Keratinocyte (primary cell): ENCODE results near the gene TSPAN18.

Experiments
- EZH2 ChIP-seq: IDR thresholded peaks from one replicate; pipeline ENCODE4 v1.6.1; 2012; ENCODE audit warnings: inconsistent platforms, mild to moderate bottlenecking, low read length, moderate library complexity
- TF ChIP-seq, protein P1 (sequence below), 3 experiments: IDR thresholded peaks in 1 of 3; conservative IDR thresholded peaks in 1 of 3; optimal IDR thresholded peaks in 1 of 3; 2 replicates in 2 of 3; 3 replicates in 1 of 3; pipeline versions ENCODE3 to v1.5.1; 2011; ENCODE audit warnings: low read length in 3 of 3, mild to moderate bottlenecking in 3 of 3, moderate library complexity in 2 of 3, control low read depth in 1 of 3, inconsistent platforms in 1 of 3; ENCODE audit not compliant: insufficient read depth in 2 of 3; ENCODE audit errors: extremely low read depth in 1 of 3

GRCh38 chr11:44730775-44731174 lies 4.0 kb downstream of the TSPAN18 start:
- TF ChIP-seq, protein P1, sequence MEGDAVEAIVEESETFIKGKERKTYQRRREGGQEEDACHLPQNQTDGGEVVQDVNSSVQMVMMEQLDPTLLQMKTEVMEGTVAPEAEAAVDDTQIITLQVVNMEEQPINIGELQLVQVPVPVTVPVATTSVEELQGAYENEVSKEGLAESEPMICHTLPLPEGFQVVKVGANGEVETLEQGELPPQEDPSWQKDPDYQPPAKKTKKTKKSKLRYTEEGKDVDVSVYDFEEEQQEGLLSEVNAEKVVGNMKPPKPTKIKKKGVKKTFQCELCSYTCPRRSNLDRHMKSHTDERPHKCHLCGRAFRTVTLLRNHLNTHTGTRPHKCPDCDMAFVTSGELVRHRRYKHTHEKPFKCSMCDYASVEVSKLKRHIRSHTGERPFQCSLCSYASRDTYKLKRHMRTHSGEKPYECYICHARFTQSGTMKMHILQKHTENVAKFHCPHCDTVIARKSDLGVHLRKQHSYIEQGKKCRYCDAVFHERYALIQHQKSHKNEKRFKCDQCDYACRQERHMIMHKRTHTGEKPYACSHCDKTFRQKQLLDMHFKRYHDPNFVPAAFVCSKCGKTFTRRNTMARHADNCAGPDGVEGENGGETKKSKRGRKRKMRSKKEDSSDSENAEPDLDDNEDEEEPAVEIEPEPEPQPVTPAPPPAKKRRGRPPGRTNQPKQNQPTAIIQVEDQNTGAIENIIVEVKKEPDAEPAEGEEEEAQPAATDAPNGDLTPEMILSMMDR (optimal IDR thresholded peaks at IDR 0.05 in 1 of 3, IDR thresholded peaks at IDR 0.05 in 1 of 3, conservative IDR thresholded peaks at IDR 0.05 in 1 of 3; ENCODE audit: extremely low read depth in 1 of 3, insufficient read depth in 2 of 3, low read length in 3 of 3) = no peak
- TF ChIP-seq EZH2 = no peak
